ENCODE data around the gene NPW. TPM values are rescaled to one million over a fixed set of nuclear protein-coding genes. Genes with fewer than 3 reads are reported as not detected.

The NPW gene
- total RNA-seq, 4 donors from 2014 or later = 0.48 TPM; not detected in 3

GRCh38 chr16:1998852-1999801 lies 20.5 kb upstream of the NPW start:
- H3K4me1 ChIP-seq = peaks cover 2 to 34% (median 14%) of the 10 kb centered on the region in 3 donors
- peaks cover 47 to 76% (median 51%) of the 10 kb centered on the region in 3 donors for H3K36me3 ChIP-seq
- no peaks in the 10 kb centered on the region for H3K27me3 ChIP-seq
- intact Hi-C loops (cut with DNase I) = no loop called here
- H3K9me3 ChIP-seq = no peaks in the 10 kb centered on the region
- H3K4me3 ChIP-seq = no peak overlapping the region
- 92 to 97% methylated on average over 5 to 10 of the region's 39 CpGs for WGBS, 2 donors
- TF ChIP-seq CTCF (IDR thresholded peaks at IDR 0.05) (no peak), POLR2A (IDR thresholded peaks at IDR 0.05) (no peak)
- H3K27ac ChIP-seq = peak overlapping the region in 2 of 4 donors; percentile 34 to 81
- DNase-seq = no peak

DNA sequence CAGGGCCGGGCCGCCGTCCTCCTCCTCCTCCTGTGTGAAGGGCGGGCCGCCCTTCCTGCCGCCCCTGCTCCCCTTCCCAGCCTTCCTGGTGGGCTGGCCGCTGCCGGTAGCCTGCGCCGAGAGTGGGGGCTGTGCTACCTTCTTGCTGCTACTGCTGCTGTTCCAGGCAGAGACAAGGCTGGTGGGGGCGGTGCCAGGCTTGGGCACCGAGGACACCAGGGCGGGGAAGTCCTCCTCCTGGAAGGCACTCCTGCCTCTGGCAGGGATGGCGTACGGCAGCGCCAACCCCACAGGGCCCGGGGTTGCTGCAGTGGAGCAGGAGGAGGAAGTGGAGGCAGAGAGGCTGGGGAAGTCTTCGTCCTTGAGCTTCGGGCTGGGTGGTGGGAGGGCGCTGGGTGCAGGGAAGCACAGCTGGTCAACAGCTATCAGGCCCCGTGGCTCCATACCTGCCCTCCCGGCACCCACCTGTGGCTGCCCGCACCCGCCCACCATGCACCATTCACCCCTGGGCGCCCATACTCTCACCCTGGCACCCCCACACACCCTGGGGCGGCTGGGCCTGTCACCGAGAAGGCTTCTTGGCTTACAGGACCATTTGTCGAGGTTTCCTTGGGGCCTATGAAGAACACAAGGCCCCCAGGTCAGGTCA lies 19.6 kb upstream of the NPW start:
- intact Hi-C loops (cut with DNase I) = no loop called here
- no peaks in the 10 kb centered on the region for H3K9me3 ChIP-seq
- TF ChIP-seq POLR2A (IDR thresholded peaks at IDR 0.05) (no peak), CTCF (IDR thresholded peaks at IDR 0.05) (no peak)
- H3K4me3 ChIP-seq = no peak overlapping the region
- no peaks in the 10 kb centered on the region for H3K27me3 ChIP-seq
- H3K36me3 ChIP-seq = peaks cover 47 to 83% (median 51%) of the 10 kb centered on the region in 3 donors
- peaks cover 11 to 42% (median 20%) of the 10 kb centered on the region in 3 donors for H3K4me1 ChIP-seq
- no peak overlapping the region for H3K27ac ChIP-seq
- DNase-seq = no peak
- 80 to 90% methylated on average over 2 to 7 of the region's 28 CpGs for WGBS, 2 donors

GRCh38 chr16:2001035-2001434 lies 18.6 kb upstream of the NPW start:
- intact Hi-C loops (cut with DNase I) = no loop called here
- peaks cover 15 to 53% (median 30%) of the 10 kb centered on the region in 3 donors for H3K4me1 ChIP-seq
- TF ChIP-seq CTCF (IDR thresholded peaks at IDR 0.05) (no peak), POLR2A (IDR thresholded peaks at IDR 0.05) (no peak)
- WGBS, 2 donors = 80 to 94% methylated on average over 1 to 13 of the region's 19 CpGs
- peaks cover 47 to 87% (median 51%) of the 10 kb centered on the region in 3 donors for H3K36me3 ChIP-seq
- no peaks in the 10 kb centered on the region for H3K9me3 ChIP-seq
- DNase-seq = no peak
- no peak overlapping the region for H3K27ac ChIP-seq
- no peak overlapping the region for H3K4me3 ChIP-seq
- H3K27me3 ChIP-seq = no peaks in the 10 kb centered on the region

- DNase-seq = no peak
- Histone ChIP-seq H3K4me1 (peaks cover 15 to 53% (median 34%) of the 10 kb centered on the region in 3 donors), H3K9me3 (no peaks in the 10 kb centered on the region), H3K27me3 (no peaks in the 10 kb centered on the region), H3K4me3 (no peak overlapping the region), H3K27ac (no peak overlapping the region), H3K36me3 (peaks cover 47 to 80% (median 51%) of the 10 kb centered on the region in 3 donors)
- 92 to 94% methylated on average over 21 to 22 of the region's 53 CpGs for WGBS, 2 donors
- intact Hi-C loops (cut with DNase I) = no loop called here
- TF ChIP-seq CTCF (IDR thresholded peaks at IDR 0.05) (no peak), POLR2A (IDR thresholded peaks at IDR 0.05) (no peak)
Measured at GRCh38 chr16:2001456-2002355, 17.9 kb upstream of the NPW start.

Data from esophagus squamous epithelium (tissue), 5 donors.